ENCODE results near the gene AKR1C8.

AKR1C8 gene

DNA sequence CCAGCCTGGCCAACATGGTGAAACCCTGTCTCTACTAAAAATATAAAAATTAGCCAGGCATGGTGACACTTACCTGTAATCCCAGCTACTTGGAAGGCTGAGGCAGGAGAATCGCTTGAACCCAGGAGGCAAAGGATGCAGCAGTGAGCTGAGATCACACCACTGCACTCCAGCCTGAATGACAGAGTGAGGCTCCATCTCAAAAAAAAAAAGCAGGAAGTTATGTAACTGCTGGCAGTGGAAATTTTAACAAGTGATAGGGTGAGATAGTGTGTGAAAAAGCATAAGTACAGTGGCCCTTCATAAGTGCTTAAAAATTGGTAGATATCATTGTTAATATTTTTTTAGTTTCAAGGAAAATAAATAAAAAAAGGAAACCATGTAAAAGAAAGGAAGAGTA lies 78.4 kb downstream of the AKR1C8 start:
- no peak for DNase-seq

DNA sequence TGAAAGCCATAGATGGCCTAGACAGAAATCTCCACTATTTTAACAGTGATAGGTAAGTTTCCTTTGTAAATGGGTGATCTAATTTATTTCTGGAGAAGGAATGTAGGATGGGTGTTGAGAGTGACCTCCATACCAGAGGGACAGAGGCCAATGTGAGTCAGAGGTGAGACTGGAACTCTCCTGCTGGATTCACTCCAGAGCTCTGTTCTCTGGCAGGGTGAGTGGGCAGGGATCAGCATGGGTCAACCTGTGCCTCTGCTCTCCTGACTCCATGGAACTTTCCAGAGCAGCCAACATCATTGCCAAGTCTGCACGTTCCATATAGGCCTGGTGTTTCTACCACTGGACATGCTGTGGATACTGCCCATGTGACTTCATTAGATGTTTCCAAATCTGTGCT lies 79.3 kb downstream of the AKR1C8 start:
- no peak for DNase-seq
